ENCODE measurements around the gene ATL1.

The ATL1 gene

GRCh38 chr14:50533241-50533705, 26.7 kb upstream of the ATL1 start:
- Histone ChIP-seq H3K4me3 (ENCODE audit: low read length, poor library complexity, severe bottlenecking) (peak overlapping the region; percentile 83), H3K79me2 (ENCODE audit: insufficient read depth, low read length) (peaks cover 39% of the 10 kb centered on the region)

GRCh38 chr14:50533806-50534205, 26.1 kb upstream of the ATL1 start:
- Histone ChIP-seq H3K9me2 (replicated peaks; ENCODE audit: low read depth, low read length) (no peaks in the 10 kb centered on the region), H3K79me2 (ENCODE audit: insufficient read depth, low read length) (peaks cover 34% of the 10 kb centered on the region)

More at GRCh38 chr14:50533241-50533705, 26.7 kb upstream of the ATL1 start:
- peaks cover 35% of the 10 kb centered on the region for H4K20me1 ChIP-seq (ENCODE audit: insufficient read depth, low read length, poor library complexity, severe bottlenecking)
- H3K36me3 ChIP-seq (ENCODE audit: insufficient read depth, low read length), result no peaks in the 10 kb centered on the region
- peak overlapping the region; percentile 99 for H3K4me2 ChIP-seq (ENCODE audit: low read depth, low read length, poor library complexity, severe bottlenecking)
- peak overlapping the region; percentile 99 for H2AFZ ChIP-seq (ENCODE audit: low read length)
- peaks cover 40% of the 10 kb centered on the region for H3K4me1 ChIP-seq (ENCODE audit: insufficient read depth, low read length, poor library complexity, severe bottlenecking)
- H3K9ac ChIP-seq (ENCODE audit: low read depth, low read length, poor library complexity, severe bottlenecking), result peak overlapping the region; percentile 69
- no peaks in the 10 kb centered on the region for H3K27me3 ChIP-seq (ENCODE audit: insufficient read depth, low read length, poor library complexity, severe bottlenecking)
- TF ChIP-seq CTCF (conservative IDR thresholded peaks at IDR 0.05; ENCODE audit: low read length) (no peak), EZH2phosphoT487 (IDR thresholded peaks at IDR 0.05; ENCODE audit: borderline replicate concordance) (no peak)
- no peaks in the 10 kb centered on the region for H3K9me2 ChIP-seq (replicated peaks; ENCODE audit: low read depth, low read length)
- no peaks in the 10 kb centered on the region for H3F3A ChIP-seq (ENCODE audit: low read depth)
- no peaks in the 10 kb centered on the region for H3K9me3 ChIP-seq (ENCODE audit: insufficient read depth, low read depth, low read length)

GRCh38 chr14:50534416-50534815, 25.5 kb upstream of the ATL1 start:
- no peak overlapping the region for H3K9ac ChIP-seq (ENCODE audit: low read depth, low read length, poor library complexity, severe bottlenecking)
- H3K79me2 ChIP-seq (ENCODE audit: insufficient read depth, low read length), result peaks cover 28% of the 10 kb centered on the region
- peaks cover 24% of the 10 kb centered on the region for H4K20me1 ChIP-seq (ENCODE audit: insufficient read depth, low read length, poor library complexity, severe bottlenecking)
- no peaks in the 10 kb centered on the region for H3K9me3 ChIP-seq (ENCODE audit: insufficient read depth, low read depth, low read length)
- H3F3A ChIP-seq (ENCODE audit: low read depth), result no peaks in the 10 kb centered on the region
- no peak overlapping the region for H3K4me2 ChIP-seq (ENCODE audit: low read depth, low read length, poor library complexity, severe bottlenecking)
- H3K4me3 ChIP-seq (ENCODE audit: low read length, poor library complexity, severe bottlenecking), result no peak overlapping the region
- no peaks in the 10 kb centered on the region for H3K9me2 ChIP-seq (replicated peaks; ENCODE audit: low read depth, low read length)
- H3K4me1 ChIP-seq (ENCODE audit: insufficient read depth, low read length, poor library complexity, severe bottlenecking), result peaks cover 29% of the 10 kb centered on the region
- TF ChIP-seq CTCF (conservative IDR thresholded peaks at IDR 0.05; ENCODE audit: low read length), result no peak
- no peak for TF ChIP-seq EZH2phosphoT487 (IDR thresholded peaks at IDR 0.05; ENCODE audit: borderline replicate concordance)
- H2AFZ ChIP-seq (ENCODE audit: low read length), result no peak overlapping the region
- no peaks in the 10 kb centered on the region for H3K27me3 ChIP-seq (ENCODE audit: insufficient read depth, low read length, poor library complexity, severe bottlenecking)
- no peaks in the 10 kb centered on the region for H3K36me3 ChIP-seq (ENCODE audit: insufficient read depth, low read length)

More at GRCh38 chr14:50533806-50534205, 26.1 kb upstream of the ATL1 start:
- Histone ChIP-seq H3K36me3 (ENCODE audit: insufficient read depth, low read length) (no peaks in the 10 kb centered on the region), H3K27me3 (ENCODE audit: insufficient read depth, low read length, poor library complexity, severe bottlenecking) (no peaks in the 10 kb centered on the region), H3F3A (ENCODE audit: low read depth) (no peaks in the 10 kb centered on the region), H3K4me1 (ENCODE audit: insufficient read depth, low read length, poor library complexity, severe bottlenecking) (peaks cover 35% of the 10 kb centered on the region), H4K20me1 (ENCODE audit: insufficient read depth, low read length, poor library complexity, severe bottlenecking) (peaks cover 30% of the 10 kb centered on the region), H3K9ac (ENCODE audit: low read depth, low read length, poor library complexity, severe bottlenecking) (no peak overlapping the region), H3K4me3 (ENCODE audit: low read length, poor library complexity, severe bottlenecking) (no peak overlapping the region), H2AFZ (ENCODE audit: low read length) (no peak overlapping the region), H3K9me3 (ENCODE audit: insufficient read depth, low read depth, low read length) (no peaks in the 10 kb centered on the region), H3K4me2 (ENCODE audit: low read depth, low read length, poor library complexity, severe bottlenecking) (no peak overlapping the region)
- no peak for TF ChIP-seq CTCF (conservative IDR thresholded peaks at IDR 0.05; ENCODE audit: low read length)
